Measurements from ENCODE around the gene ELF1. TPM values are rescaled to one million over a fixed set of nuclear protein-coding genes. Genes with fewer than 3 reads are reported as not detected.
"Not testable (repeated sequence)": the region's sequence is repeated elsewhere in the genome, so short reads cannot be mapped to it uniquely, and the experiment has no call there.

The ELF1 gene
- total and polyA plus RNA-seq, 2 experiments from 2014 or later: 39.4 to 91.1 TPM

DNA sequence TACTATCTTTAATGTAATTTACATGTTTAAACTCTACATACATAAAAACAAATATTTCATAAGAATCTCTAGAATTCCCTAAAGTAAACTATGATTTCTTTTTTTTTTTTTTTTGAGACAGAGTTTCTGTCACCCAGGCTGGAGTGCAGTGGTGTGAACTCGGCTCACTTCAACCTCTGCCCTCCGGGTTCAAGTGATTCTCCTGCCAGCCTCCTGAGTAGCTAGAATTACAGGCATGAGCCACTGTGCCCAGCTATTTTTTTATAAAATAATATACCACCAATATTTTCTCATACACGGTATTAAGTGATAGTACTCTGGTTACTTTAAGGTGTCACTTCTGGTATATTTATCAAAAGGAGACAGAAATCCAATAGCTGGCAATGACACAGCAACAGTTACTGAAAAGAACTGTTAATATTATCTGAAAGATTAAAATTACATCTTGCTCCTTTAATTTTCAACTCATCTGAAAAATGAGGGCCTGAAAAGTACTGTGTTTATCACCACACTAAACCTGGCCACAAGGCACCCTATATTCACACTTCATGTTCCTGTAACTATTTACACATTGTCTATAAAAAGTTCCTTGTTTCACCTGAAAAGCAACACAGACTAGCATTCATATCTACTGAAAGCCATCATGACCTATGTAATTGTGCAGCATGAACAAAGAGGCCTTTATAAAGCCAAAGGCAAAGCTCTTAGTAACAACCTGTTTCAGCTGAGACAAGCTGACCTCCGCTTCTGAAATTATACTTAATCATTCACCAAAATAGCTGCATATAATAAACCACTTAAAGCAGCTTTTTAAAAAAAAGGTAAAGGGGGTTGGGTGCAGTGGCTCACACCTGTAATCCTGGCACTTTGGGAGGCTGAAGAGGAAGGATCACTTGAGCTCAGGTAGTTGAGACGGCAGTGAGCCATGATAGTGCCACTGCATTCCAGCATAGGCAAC, 123.6 kb downstream of the ELF1 start:
- H3K36me3 ChIP-seq (replicated peaks; ENCODE audit: insufficient read depth, low read depth): no peaks in the 10 kb centered on the region
- peaks cover 12% of the 10 kb centered on the region for H3K4me1 ChIP-seq (ENCODE audit: insufficient read depth)
- no peaks in the 10 kb centered on the region for H4K20me1 ChIP-seq (ENCODE audit: insufficient read depth, poor library complexity, severe bottlenecking)
- TF ChIP-seq, protein P1, sequence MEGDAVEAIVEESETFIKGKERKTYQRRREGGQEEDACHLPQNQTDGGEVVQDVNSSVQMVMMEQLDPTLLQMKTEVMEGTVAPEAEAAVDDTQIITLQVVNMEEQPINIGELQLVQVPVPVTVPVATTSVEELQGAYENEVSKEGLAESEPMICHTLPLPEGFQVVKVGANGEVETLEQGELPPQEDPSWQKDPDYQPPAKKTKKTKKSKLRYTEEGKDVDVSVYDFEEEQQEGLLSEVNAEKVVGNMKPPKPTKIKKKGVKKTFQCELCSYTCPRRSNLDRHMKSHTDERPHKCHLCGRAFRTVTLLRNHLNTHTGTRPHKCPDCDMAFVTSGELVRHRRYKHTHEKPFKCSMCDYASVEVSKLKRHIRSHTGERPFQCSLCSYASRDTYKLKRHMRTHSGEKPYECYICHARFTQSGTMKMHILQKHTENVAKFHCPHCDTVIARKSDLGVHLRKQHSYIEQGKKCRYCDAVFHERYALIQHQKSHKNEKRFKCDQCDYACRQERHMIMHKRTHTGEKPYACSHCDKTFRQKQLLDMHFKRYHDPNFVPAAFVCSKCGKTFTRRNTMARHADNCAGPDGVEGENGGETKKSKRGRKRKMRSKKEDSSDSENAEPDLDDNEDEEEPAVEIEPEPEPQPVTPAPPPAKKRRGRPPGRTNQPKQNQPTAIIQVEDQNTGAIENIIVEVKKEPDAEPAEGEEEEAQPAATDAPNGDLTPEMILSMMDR (IDR thresholded peaks at IDR 0.05; ENCODE audit: poor library complexity): no peak
- TF ChIP-seq EZH2phosphoT487 (IDR thresholded peaks at IDR 0.05; ENCODE audit: low read depth, severe bottlenecking, unreplicated experiment) (no peak), EZH2 (IDR thresholded peaks at IDR 0.05; ENCODE audit: borderline replicate concordance) (no peak)
- peak; percentile 39 for DNase-seq (ENCODE audit: low spot score)
- no peaks in the 10 kb centered on the region for H3K9me2 ChIP-seq (replicated peaks; ENCODE audit: insufficient read depth)
- no peaks in the 10 kb centered on the region for H3K27me3 ChIP-seq
- H3K4me3 ChIP-seq: no peak overlapping the region
- peak overlapping the region; percentile 72 for H3K27ac ChIP-seq
- H3K4me2 ChIP-seq: peak overlapping the region; percentile 33
- no peaks in the 10 kb centered on the region for H3K9me3 ChIP-seq (ENCODE audit: low read depth)
- H2AFZ ChIP-seq: no peak overlapping the region
- H3K79me2 ChIP-seq: peaks cover 9% of the 10 kb centered on the region
- 70% methylated on average over 5 of the region's 5 CpGs for WGBS (ENCODE audit: low lambda C conversion rate, missing lambda C conversion rate)

DNA sequence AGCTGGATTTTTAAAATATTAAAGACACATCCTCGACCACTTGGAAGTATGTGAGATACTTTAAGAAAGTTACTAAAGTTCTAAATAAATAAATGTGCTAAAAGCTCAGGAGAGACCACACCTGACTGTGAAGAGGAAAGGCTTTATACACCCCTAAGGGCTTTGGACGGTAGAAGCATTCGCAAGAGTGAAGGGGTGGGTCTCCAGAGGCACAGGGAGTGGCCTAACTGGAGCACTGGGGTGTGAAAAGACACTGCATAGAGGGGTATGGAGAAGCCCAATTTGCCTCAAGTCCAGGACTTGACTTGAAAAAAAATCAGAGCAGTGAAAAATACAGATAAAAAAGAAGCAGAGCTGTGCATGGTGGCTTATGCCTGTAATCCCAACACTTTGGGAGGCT, 125.5 kb downstream of the ELF1 start:
- not testable (repeated sequence) for H2AFZ ChIP-seq; H3K36me3 ChIP-seq (replicated peaks; ENCODE audit: insufficient read depth, low read depth); DNase-seq (ENCODE audit: low spot score); H3K27me3 ChIP-seq; H3K9me2 ChIP-seq (replicated peaks; ENCODE audit: insufficient read depth); H3K4me2 ChIP-seq; H3K79me2 ChIP-seq; H3K4me3 ChIP-seq; H3K9me3 ChIP-seq (ENCODE audit: low read depth); H3K27ac ChIP-seq; H4K20me1 ChIP-seq (ENCODE audit: insufficient read depth, poor library complexity, severe bottlenecking)
- H3K4me1 ChIP-seq (ENCODE audit: insufficient read depth): peaks cover 12% of the 10 kb centered on the region
- 94% methylated on average over 3 of the region's 3 CpGs for WGBS (ENCODE audit: low lambda C conversion rate, missing lambda C conversion rate)

DNA sequence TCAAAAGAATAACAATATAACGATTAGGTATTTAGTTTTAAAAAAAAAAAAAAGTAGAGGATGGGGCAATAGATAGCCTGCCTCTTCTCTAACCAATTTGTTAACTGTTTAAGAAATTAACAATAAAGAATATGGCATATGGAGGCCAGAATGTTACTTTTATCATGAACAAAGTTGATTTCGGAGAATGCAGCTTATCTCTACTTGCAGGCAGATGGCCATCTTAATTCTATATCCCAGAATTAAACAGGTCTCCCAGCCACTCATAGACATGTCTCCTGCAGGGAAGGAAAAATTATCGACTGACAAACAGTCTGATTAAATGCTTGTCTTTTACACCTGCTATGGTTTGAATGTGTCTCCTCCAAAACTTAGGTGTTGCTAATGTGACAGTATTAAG, 133.1 kb downstream of the ELF1 start:
- 97% methylated on average over 3 of the region's 3 CpGs for WGBS (ENCODE audit: low lambda C conversion rate, missing lambda C conversion rate)
- TF ChIP-seq, protein P1 (IDR thresholded peaks at IDR 0.05; ENCODE audit: poor library complexity): no peak
- TF ChIP-seq EZH2phosphoT487 (IDR thresholded peaks at IDR 0.05; ENCODE audit: low read depth, severe bottlenecking, unreplicated experiment) (no peak), EZH2 (IDR thresholded peaks at IDR 0.05; ENCODE audit: borderline replicate concordance) (no peak)
- no peaks in the 10 kb centered on the region for H3K36me3 ChIP-seq (replicated peaks; ENCODE audit: insufficient read depth, low read depth)

DNA sequence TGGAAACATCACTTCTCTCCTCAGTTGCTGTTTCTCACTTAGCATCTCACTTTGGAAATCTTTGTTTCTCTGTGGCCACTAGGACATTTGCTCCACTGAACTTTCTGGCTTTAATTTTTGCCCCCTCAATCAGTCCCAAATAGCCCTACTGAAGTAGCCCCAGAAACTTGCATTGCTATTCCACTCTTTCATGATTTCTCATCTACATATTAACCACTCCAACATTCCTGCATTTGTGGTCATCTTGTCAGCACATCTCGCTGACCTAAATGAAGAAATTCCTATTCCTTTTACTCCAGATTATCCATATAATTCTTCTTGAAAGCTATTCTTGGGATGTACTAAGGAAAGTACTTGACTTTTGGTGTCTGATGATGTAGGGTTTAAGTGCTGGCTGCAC, 134.9 kb downstream of the ELF1 start:
- DNase-seq (ENCODE audit: low spot score); H3K27ac ChIP-seq; H3K9me3 ChIP-seq (ENCODE audit: low read depth); H3K4me3 ChIP-seq; H3K4me2 ChIP-seq; H3K27me3 ChIP-seq; H3K79me2 ChIP-seq; H3K36me3 ChIP-seq (replicated peaks; ENCODE audit: insufficient read depth, low read depth); H3K4me1 ChIP-seq (ENCODE audit: insufficient read depth); H4K20me1 ChIP-seq (ENCODE audit: insufficient read depth, poor library complexity, severe bottlenecking); H3K9me2 ChIP-seq (replicated peaks; ENCODE audit: insufficient read depth); H2AFZ ChIP-seq: not testable (repeated sequence)
- no CpG with 5 or more reads among the region's 1 CpG for WGBS (ENCODE audit: low lambda C conversion rate, missing lambda C conversion rate)

More for the DNA sequence above, 133.1 kb downstream of the ELF1 start:
- H3K4me1 ChIP-seq (ENCODE audit: insufficient read depth): no peaks in the 10 kb centered on the region
- peaks cover 3% of the 10 kb centered on the region for H3K79me2 ChIP-seq
- H2AFZ ChIP-seq: no peak overlapping the region
- H3K27ac ChIP-seq: no peak overlapping the region
- no peak overlapping the region for H3K4me2 ChIP-seq
- H3K27me3 ChIP-seq: no peaks in the 10 kb centered on the region
- DNase-seq (ENCODE audit: low spot score): no peak
- H3K4me3 ChIP-seq: no peak overlapping the region
- H4K20me1 ChIP-seq (ENCODE audit: insufficient read depth, poor library complexity, severe bottlenecking): no peaks in the 10 kb centered on the region
- no peaks in the 10 kb centered on the region for H3K9me2 ChIP-seq (replicated peaks; ENCODE audit: insufficient read depth)
- no peaks in the 10 kb centered on the region for H3K9me3 ChIP-seq (ENCODE audit: low read depth)

Other genes with a start within 250 kb of the ELF1 start
- gene MRPS31, start 248.1 kb downstream of the ELF1 start, total RNA-seq: 30.4 and 34.6 TPM in 2 replicates
- 23.7 and 27.7 TPM in 2 replicates for gene MRPS31, start 248.1 kb downstream of the ELF1 start, polyA plus RNA-seq
- 19.5 and 24.3 TPM in 2 replicates for gene SLC25A15, start 229.7 kb downstream of the ELF1 start, total RNA-seq
- gene SLC25A15, start 229.7 kb downstream of the ELF1 start, polyA plus RNA-seq: 9.9 and 11.5 TPM in 2 replicates
- 6.1 and 8.4 TPM in 2 replicates for gene WBP4, start 42.2 kb upstream of the ELF1 start, total RNA-seq
- gene WBP4, start 42.2 kb upstream of the ELF1 start, polyA plus RNA-seq: 8.4 and 11.3 TPM in 2 replicates
- 6.9 and 8.7 TPM in 2 replicates for gene KBTBD6, start 113.5 kb upstream of the ELF1 start, total RNA-seq
- gene KBTBD6, start 113.5 kb upstream of the ELF1 start, polyA plus RNA-seq: 3.5 TPM in 2 replicates
- 11.0 and 12.9 TPM in 2 replicates for gene KBTBD7, start 175.3 kb upstream of the ELF1 start, total RNA-seq
- gene KBTBD7, start 175.3 kb upstream of the ELF1 start, polyA plus RNA-seq: 2.9 and 5.7 TPM in 2 replicates
- 11.3 and 18.5 TPM in 2 replicates for gene MTRF1, start 244.3 kb upstream of the ELF1 start, total RNA-seq
- gene MTRF1, start 244.3 kb upstream of the ELF1 start, polyA plus RNA-seq: 10.4 and 11.8 TPM in 2 replicates